ENCODE results near the gene SPATA6. TPM values are rescaled to one million over a fixed set of nuclear protein-coding genes. Genes with fewer than 3 reads are reported as not detected.
"Not testable (repeated sequence)": the region's sequence is repeated elsewhere in the genome, so short reads cannot be mapped to it uniquely, and the experiment has no call there.

Gene SPATA6
- total RNA-seq, result under 1 TPM; 0.85 to 0.92 TPM

DNA sequence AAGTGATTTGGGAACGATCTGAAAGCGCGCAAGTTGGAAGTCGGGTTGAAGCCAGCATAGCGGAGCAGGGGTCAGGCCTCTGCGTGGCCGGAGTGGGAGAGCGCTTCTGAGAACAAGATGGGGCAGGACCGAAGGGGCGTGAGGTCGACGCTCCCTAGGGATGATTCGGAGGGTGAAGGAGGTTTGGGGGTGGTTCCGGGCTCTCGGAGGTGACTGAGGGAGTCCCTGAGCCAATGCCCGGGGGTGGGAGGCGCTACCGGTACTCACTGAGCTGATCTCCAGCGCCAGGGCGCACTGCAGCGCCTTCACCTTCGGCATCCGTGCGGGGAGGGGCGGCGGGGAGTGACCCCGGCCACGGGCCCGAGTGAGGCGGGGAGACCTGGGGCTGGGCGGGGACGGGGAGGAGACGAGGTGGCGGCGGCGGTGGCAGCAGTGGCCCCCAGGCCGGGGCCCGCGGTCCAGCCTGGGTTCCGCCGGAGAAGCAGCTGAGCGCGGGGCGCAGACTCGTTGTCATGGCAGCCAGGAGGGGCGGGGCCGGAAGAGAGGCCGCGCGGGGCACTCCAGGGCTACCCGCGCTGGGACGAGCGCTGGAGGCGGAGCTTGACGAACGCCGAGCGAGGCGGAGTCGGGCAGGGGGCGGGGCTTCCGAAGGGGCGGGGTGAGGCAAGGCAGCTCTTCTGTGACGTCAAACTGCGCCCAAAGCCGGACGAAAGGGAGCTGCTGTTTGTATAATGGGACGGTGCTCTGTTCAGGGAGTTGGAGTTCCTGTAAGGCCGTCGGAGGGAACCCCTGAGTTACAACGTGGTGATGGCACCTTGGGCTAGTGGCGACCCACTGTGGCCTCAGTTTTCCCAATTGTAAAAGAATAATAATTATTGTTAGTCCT lies at the start of gene SPATA6:
Gene SPATA6, minus strand, starts transcription at position 514 of the 886 bp plus-strand sequence. Its CDS starts 196 bp downstream, at position 318.
- H3K27me3 Mint-ChIP-seq, result peaks cover 22% of the 10 kb centered on the region

DNA sequence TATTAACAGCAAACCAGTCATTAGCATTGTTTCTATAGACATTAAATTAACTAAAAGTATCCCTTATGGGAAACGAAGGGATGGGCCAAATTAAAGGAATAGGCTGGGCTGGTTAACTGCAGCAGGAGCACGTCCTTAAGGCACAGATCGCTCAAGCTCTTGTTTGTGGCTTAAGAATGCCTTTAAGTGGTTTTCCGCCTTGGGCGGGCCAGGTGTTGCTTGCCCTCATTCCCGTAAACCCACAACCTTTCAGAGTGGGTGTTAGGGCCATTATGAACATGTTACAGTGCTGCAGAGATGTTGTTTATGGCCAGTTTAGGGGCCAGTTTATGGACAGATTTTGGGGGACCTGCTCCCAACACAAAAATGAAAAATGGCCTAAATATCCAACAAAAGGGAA lies 47.9 kb upstream of the SPATA6 start:
- H3K4me3 Mint-ChIP-seq; DNase-seq; H3K9me3 Mint-ChIP-seq; POLR2A ChIA-PET; H3K36me3 Mint-ChIP-seq (ENCODE audit: low read depth); H3K4me1 Mint-ChIP-seq; H3K27ac Mint-ChIP-seq; H3K27me3 Mint-ChIP-seq: not testable (repeated sequence)
- CTCF ChIA-PET, result interaction anchor here (1.4 kb wide), 1 partner anchor 21 kb away, joined by 3 read pairs; no protein-coding TSS in a partner anchor

More for the DNA sequence above, at the start of gene SPATA6:
- H3K4me1 Mint-ChIP-seq, result peaks cover 24% of the 10 kb centered on the region
- H3K4me3 Mint-ChIP-seq, result peak within 1 kb of the TSS; percentile 81
- H3K9me3 Mint-ChIP-seq, result peaks cover 2% of the 10 kb centered on the region
- ChIA-PET CTCF (interaction anchor here (0.8 to 1.3 kb wide), 2 partner anchors 18 to 26 kb away, joined by 3 read pairs; no protein-coding TSS in a partner anchor), POLR2A (no interaction called here)
- peak within 1 kb of the TSS; percentile 77 for H3K27ac Mint-ChIP-seq
- DNase-seq, result peak; percentile 96
- no peaks in the 10 kb centered on the region for H3K36me3 Mint-ChIP-seq (ENCODE audit: low read depth)

DNA sequence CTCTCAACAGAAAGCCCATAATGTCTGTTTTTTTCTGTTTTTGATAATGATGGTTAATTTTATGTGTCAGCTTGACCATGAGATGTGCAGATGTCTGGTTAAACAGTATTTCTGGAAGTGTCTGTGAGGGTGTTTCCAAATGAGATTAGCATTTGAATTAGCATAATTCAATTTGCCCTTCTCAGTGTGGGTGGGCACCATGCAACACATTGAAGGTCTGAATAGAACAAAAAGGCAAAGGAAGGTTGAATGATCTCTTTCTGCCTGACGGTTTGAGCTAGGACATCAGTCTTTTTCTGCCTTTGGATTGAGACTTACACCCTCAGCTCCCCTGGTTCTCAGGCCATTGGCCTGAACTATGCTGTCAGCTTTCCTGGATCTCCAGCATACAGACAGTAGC lies 34.9 kb upstream of the SPATA6 start:
- Mint-ChIP-seq H3K27me3 (peaks cover 7% of the 10 kb centered on the region), H3K4me1 (no peaks in the 10 kb centered on the region), H3K9me3 (no peaks in the 10 kb centered on the region), H3K36me3 (ENCODE audit: low read depth) (no peaks in the 10 kb centered on the region), H3K4me3 (no peak overlapping the region), H3K27ac (no peak overlapping the region)
- CTCF ChIA-PET, result no interaction called here
- no peak for DNase-seq
- POLR2A ChIA-PET, result no interaction called here

DNA sequence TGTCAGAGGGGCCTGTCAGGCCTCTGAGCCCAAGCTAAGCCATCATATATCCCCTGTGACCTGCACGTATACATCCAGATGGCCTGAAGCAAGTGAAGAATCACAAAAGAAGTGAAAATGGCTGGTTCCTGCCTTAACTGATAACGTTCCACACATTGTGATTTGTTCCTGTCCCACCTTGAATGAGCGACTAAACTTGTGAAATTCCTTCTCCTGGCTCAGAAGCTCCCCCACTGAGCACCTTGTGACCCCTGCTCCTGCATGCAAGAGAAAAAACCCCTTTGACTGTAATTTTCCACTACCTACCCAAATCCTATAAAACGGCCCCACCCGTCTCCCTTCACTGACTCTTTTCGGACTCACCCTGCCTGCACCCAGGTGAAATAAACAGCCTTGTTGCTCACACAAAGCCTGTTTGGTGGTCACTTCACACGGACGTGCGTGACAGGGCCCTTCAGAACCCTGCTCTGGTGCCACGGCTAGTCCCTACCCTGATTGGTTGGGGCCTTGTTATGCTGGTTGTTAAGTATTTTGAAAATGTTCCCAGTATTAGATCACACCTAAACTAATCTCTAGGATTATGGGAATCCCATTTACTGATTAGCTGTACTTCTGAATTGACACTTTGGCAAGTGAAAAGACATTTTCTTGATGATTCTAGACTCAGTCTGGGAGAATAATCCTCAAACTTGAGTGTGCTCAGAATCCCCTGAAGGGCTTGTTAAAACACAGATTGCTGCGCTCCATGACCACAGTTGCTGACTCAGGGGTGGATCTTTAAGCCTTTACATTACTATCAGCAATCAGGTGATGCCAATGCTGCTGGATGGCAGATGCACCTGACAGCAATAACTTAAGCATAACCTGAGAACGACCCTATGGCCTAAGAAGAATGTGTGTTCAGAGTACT lies 28.8 kb upstream of the SPATA6 start:
- POLR2A ChIA-PET, result no interaction called here
- peaks cover 5% of the 10 kb centered on the region for H3K4me1 Mint-ChIP-seq
- H3K4me3 Mint-ChIP-seq, result no peak overlapping the region
- CTCF ChIA-PET, result interaction anchor here (1.4 kb wide), 1 partner anchor 12 kb away, joined by 3 read pairs; no protein-coding TSS in a partner anchor
- no peaks in the 10 kb centered on the region for H3K27me3 Mint-ChIP-seq
- H3K27ac Mint-ChIP-seq, result no peak overlapping the region
- no peak for DNase-seq
- H3K9me3 Mint-ChIP-seq, result no peaks in the 10 kb centered on the region
- H3K36me3 Mint-ChIP-seq (ENCODE audit: low read depth), result no peaks in the 10 kb centered on the region

DNA sequence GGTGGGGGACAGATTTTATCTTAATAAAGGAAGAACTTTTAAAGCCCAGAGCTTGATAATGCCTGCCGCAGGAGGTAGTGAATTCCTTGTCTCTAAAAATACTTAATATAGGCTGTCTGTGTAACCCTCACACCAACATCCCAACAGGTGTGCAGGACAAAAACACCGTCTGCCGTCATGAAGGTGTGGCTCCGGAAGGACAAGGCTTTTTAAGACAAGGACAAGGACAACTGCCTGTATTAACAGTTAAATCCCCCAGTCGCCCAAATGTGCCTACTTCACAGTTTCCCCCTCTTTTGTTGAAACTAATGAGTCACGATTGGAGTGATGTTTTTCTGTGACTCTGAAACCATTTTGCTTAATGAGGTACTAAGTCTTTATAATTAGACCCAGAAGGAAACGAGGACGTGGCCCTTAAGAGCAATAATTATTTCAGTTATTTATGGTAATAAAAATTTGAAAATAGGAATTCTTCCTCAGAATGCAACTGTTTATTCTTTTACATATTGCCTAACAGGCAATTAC lies 27.3 kb upstream of the SPATA6 start:
- DNase-seq, result no peak
- ChIA-PET POLR2A (no interaction called here), CTCF (interaction anchor here (1.4 kb wide), 1 partner anchor 11 kb away, joined by 3 read pairs; no protein-coding TSS in a partner anchor)
- Mint-ChIP-seq H3K27ac (no peak overlapping the region), H3K36me3 (ENCODE audit: low read depth) (no peaks in the 10 kb centered on the region), H3K27me3 (no peaks in the 10 kb centered on the region), H3K4me3 (no peak overlapping the region), H3K4me1 (peaks cover 5% of the 10 kb centered on the region), H3K9me3 (no peaks in the 10 kb centered on the region)

DNA sequence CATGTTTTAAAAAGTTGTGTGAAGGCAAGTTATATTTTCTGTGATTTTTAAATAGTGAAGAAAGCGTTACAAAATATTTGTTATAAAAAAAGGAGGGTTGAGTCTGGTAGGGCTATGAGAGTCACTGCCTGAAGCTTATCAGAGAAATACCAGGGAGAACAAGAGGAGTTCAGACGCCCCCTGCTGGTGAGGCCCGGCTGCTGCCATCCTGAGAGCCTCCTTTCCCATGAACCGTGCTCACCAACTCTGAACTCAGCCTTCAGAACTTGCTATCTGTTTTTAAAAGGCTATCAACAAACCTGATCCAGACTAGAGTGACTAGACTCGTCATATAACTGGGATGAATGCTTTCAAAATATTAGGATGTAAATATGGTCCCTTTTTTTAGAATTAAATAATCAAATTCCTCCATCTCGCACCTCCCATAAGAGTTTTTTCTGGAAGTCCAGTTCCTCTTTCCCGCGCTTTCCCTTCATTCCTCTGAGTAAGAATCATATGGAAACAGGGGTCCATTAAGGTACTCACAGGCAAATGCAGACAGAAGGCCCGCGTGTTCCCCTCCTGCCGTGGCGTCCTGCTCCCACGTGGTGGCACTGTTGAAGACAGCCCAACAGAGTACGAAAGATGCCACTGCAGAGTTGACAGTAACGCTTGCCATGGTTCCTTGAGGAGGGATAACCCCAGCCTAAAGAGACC lies 26.2 kb upstream of the SPATA6 start:
- no peaks in the 10 kb centered on the region for H3K27me3 Mint-ChIP-seq
- ChIA-PET CTCF (interaction anchor here (0.6 kb wide), 1 partner anchor 26 kb away, joined by 3 read pairs; the partner anchor contains the start of gene SPATA6), POLR2A (no interaction called here)
- no peaks in the 10 kb centered on the region for H3K9me3 Mint-ChIP-seq
- no peak overlapping the region for H3K4me3 Mint-ChIP-seq
- peaks cover 5% of the 10 kb centered on the region for H3K4me1 Mint-ChIP-seq
- peak; percentile 73 for DNase-seq
- no peak overlapping the region for H3K27ac Mint-ChIP-seq
- H3K36me3 Mint-ChIP-seq (ENCODE audit: low read depth), result no peaks in the 10 kb centered on the region

DNA sequence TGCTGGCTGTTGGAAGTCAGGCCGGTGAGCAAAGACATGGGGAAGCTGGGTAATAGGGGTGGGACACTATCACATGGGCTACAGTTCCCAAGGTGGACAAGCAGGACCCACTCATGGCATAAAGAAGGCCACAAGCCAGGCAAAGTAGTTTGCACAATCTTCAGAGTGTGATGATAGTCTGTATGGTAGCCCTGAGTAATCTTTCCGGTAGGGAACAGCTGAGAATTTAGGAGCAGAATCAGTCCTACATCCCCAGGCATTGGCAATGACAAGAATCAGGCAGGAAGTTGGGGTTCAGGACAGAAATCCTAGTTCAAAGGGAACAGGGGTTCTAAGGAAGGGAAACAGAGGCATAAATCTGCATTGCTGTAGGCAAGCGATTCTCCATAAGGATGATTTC lies 23.9 kb upstream of the SPATA6 start:
- ChIA-PET CTCF (no interaction called here), POLR2A (no interaction called here)
- DNase-seq, result no peak
- H3K36me3 Mint-ChIP-seq (ENCODE audit: low read depth), result no peaks in the 10 kb centered on the region
- H3K27me3 Mint-ChIP-seq, result no peaks in the 10 kb centered on the region
- no peak overlapping the region for H3K4me3 Mint-ChIP-seq
- H3K27ac Mint-ChIP-seq, result no peak overlapping the region
- no peaks in the 10 kb centered on the region for H3K9me3 Mint-ChIP-seq
- H3K4me1 Mint-ChIP-seq, result peaks cover 5% of the 10 kb centered on the region

DNA sequence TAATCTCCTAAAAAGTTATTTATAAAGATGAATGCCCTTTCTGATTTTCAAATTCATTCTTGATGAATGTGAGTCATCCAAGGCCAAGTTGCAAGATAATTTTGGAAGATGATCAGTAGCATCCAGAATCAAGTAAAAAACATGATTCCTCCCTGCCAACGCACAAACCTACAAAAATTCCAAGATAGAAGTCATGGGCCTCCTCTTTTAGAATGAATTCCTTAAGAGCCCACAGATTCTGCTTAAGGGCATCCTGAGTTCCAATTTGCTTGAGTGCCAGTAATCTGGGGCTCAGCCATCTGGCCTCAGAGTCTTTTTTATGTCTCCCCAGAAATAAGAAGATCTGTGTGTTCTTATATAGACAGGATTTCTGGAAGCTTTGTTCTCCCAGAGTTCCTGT lies 23.2 kb upstream of the SPATA6 start:
- CTCF ChIA-PET, result no interaction called here
- DNase-seq, result no peak
- Mint-ChIP-seq H3K4me1 (peaks cover 5% of the 10 kb centered on the region), H3K27me3 (no peaks in the 10 kb centered on the region), H3K36me3 (ENCODE audit: low read depth) (no peaks in the 10 kb centered on the region), H3K4me3 (no peak overlapping the region), H3K27ac (no peak overlapping the region), H3K9me3 (no peaks in the 10 kb centered on the region)
- POLR2A ChIA-PET, result no interaction called here

DNA sequence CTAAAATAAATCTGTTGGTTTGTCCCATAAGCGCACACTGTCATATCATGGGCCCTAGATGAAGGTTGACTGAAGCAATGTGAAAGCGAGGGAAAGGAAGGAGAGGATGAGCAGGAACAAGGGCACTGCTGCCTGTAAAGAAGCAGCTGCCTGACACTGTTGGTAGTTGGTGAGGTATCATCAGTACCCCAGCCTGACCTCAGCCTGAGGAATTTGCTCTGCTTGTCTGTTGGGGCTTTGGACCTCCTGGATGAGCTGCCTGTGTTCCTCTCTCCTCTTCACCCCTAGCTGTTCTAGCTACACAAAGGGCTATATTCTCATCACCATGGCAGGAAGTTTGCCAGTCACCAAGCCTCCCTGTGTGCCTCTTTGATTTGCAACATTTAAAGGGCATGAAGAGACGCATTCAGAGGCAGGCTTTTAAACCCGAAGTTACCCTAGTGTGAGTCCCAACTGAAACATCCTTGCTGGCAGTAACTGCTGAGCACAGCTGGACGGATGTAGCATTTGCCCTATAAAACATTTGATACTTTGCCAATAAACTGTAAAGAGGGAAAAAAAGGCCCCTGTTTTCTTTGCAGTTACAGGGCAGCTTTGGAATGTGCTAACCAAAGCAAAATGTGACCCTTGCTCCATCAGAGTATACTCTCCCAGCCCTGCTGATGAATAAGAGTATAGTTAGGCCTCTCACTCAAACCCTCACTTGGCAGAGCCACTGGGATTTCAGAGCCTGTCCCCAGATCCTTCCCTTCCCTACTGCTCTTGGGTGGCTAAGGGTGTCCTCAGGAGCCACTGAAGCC lies 22.2 kb upstream of the SPATA6 start:
- POLR2A ChIA-PET, result no interaction called here
- CTCF ChIA-PET, result no interaction called here
- Mint-ChIP-seq H3K27ac (no peak overlapping the region), H3K9me3 (no peaks in the 10 kb centered on the region), H3K4me1 (peaks cover 5% of the 10 kb centered on the region), H3K36me3 (ENCODE audit: low read depth) (no peaks in the 10 kb centered on the region), H3K27me3 (no peaks in the 10 kb centered on the region), H3K4me3 (no peak overlapping the region)
- DNase-seq, result no peak

DNA sequence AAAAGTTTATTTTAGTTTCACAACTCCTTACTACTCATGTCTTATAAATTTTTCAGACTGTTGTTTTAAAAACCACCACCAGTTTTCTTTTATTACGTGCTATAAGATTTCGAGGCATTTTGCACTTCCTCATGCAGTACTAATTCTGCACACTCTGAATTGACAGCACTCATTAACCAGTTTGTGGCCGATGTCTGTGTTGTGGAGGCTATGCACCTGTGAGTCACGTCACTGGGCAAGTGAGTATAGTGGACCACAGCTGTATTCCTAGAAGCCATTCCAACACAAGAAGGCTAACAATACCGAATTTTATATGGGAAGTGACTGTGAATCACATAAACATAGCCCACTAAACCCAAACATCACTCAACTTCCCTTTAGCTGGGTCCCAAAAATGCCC lies 21.0 kb upstream of the SPATA6 start:
- no peak for DNase-seq
- H3K9me3 Mint-ChIP-seq, result no peaks in the 10 kb centered on the region
- no peaks in the 10 kb centered on the region for H3K4me1 Mint-ChIP-seq
- no peak overlapping the region for H3K4me3 Mint-ChIP-seq
- ChIA-PET CTCF (no interaction called here), POLR2A (no interaction called here)
- H3K27ac Mint-ChIP-seq, result no peak overlapping the region
- H3K36me3 Mint-ChIP-seq (ENCODE audit: low read depth), result no peaks in the 10 kb centered on the region
- no peaks in the 10 kb centered on the region for H3K27me3 Mint-ChIP-seq

DNA sequence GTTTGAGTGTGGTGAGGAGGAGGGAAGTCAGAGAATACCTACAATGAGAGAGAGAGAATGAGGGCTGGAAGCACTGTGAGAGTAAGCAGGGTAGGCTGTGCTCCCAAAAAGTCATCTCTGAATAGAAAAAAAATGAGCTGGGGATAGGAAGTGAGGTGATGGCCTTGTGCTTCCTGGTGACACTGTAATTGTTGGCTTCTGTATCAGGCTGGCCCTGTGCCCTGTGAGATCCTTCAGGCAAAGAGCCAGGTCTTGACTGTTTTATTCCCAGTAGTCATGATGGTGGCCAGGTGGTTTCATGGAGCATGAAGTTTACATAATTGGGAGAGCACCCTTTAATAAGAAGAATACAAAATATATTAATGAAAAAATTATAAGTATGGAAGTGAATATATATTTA lies 20.4 kb upstream of the SPATA6 start:
- no peak overlapping the region for H3K27ac Mint-ChIP-seq
- no peaks in the 10 kb centered on the region for H3K9me3 Mint-ChIP-seq
- no peaks in the 10 kb centered on the region for H3K4me1 Mint-ChIP-seq
- H3K36me3 Mint-ChIP-seq (ENCODE audit: low read depth), result no peaks in the 10 kb centered on the region
- H3K4me3 Mint-ChIP-seq, result no peak overlapping the region
- no peaks in the 10 kb centered on the region for H3K27me3 Mint-ChIP-seq
- ChIA-PET CTCF (no interaction called here), POLR2A (no interaction called here)
- no peak for DNase-seq

DNA sequence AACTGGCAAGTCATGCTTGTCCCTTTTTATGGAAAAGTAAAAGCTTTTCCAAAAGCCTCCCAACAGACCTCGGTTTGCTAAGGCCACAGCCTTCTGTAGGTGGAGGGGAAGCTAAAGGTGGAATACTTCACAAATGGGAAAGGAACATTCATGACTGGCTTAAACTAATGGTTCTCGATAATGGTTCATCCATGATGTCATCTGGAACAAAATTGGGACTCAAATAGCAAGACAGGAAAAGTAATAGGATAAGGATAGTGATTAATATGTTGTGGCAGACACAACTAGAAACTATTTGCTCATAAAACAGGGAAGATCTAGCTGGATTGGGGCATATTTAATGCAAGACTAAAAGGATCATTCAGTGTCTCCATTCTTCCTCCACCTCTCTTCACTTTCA lies 16.7 kb upstream of the SPATA6 start:
- H3K27me3 Mint-ChIP-seq, result no peaks in the 10 kb centered on the region
- H3K9me3 Mint-ChIP-seq, result no peaks in the 10 kb centered on the region
- no peak overlapping the region for H3K4me3 Mint-ChIP-seq
- no peak for DNase-seq
- H3K36me3 Mint-ChIP-seq (ENCODE audit: low read depth), result no peaks in the 10 kb centered on the region
- H3K27ac Mint-ChIP-seq, result no peak overlapping the region
- ChIA-PET POLR2A (no interaction called here), CTCF (interaction anchor here (1.8 kb wide), 1 partner anchor 11 kb away, joined by 3 read pairs; no protein-coding TSS in a partner anchor)
- H3K4me1 Mint-ChIP-seq, result no peaks in the 10 kb centered on the region
